Stomach (tissue), 4 donors: Measurements from ENCODE around the gene TBC1D4.

Source experiments
- CTCF ChIP-seq, 7 experiments: fragments of 450-650 bp in 4 of 7; fragments of 200-600 bp in 3 of 7; sonication (generic) in 3 of 7; IDR thresholded peaks; one replicate each; pipeline ENCODE4 v1.5.1; 2016 to 2019; ENCODE audit warnings: antibody characterized with exemption in 7 of 7, control low read depth in 2 of 7, mild to moderate bottlenecking in 1 of 7
- EP300 ChIP-seq: sonication (generic); formaldehyde crosslinking; IDR thresholded peaks from one replicate; pipeline ENCODE4 v1.6.1; 2017; ENCODE audit warnings: antibody characterized with exemption
- POLR2A ChIP-seq, 4 donors: fragments of 450-650 bp; IDR thresholded peaks; one replicate each; pipeline ENCODE4 v1.6.1; 2016; ENCODE audit warnings: antibody characterized with exemption in 4 of 4, control low read depth in 2 of 4, mild to moderate bottlenecking in 1 of 4, moderate library complexity in 1 of 4
- POLR2AphosphoS5 ChIP-seq, 3 donors: sonication (generic); formaldehyde crosslinking; IDR thresholded peaks; one replicate each; pipeline ENCODE4 v1.6.1; 2016; ENCODE audit warnings: antibody characterized with exemption in 3 of 3

DNA sequence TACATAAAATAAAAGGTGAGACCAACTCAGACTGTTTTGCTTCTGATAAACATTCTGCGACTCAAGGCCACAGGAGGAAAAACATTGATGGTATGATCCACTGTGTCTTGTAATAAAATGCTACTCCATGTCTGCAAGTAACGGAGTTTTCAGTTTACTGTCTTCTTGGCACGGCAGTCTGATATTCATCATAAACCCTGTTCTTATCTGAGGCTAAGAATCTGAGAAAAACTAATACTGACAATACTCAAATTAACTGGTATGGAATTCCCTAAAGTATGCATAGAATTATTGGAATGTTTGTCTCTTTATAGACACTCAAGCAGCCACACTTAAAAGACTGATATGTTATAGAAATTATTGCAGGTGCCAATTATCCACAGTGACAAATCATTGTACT, 125.5 kb downstream of the TBC1D4 start:
- TF ChIP-seq CTCF (IDR thresholded peaks at IDR 0.05) (no peak), POLR2AphosphoS5 (IDR thresholded peaks at IDR 0.05) (no peak), POLR2A (IDR thresholded peaks at IDR 0.05) (no peak), EP300 (no peak)
